SK-N-MC (cell line): ENCODE data around the gene SMYD3.

Experiments used
- EZH2 ChIP-seq: fragments of 200-600 bp; sonication (generic); IDR thresholded peaks from one replicate; pipeline ENCODE4 v1.6.1; 2017; ENCODE audit warnings: antibody characterized with exemption
- FOXP2 ChIP-seq: optimal IDR thresholded peaks from 2 replicates; pipeline ENCODE3; 2011; ENCODE audit warnings: mild to moderate bottlenecking, moderate library complexity; ENCODE audit not compliant: insufficient read depth; ENCODE audit errors: extremely low read length, control extremely low read depth
- POLR2AphosphoS5 ChIP-seq: IDR thresholded peaks from 2 replicates; pipeline ENCODE4 v1.6.1; 2012; ENCODE audit warnings: mild to moderate bottlenecking, low read depth, low read length, borderline replicate concordance

DNA sequence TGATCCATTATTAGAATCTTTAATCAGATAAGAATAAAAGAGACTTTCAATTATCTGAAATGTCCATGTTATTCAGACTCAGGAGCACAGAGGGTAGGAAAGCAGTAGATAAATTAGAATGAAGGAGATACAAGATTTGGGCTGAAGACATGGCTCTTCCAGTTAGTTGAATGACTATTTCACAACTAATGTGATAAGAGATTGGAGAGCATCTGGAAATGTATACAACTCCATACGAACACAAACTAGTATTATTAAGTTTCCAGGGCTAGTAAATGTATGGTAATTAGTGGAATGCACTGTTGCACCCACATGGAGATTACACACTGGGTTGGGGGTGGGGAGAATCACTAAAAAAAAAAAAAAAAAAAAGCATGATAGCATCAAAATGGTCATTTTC is 734.3 kb downstream of the SMYD3 start:
- no peak for TF ChIP-seq POLR2AphosphoS5
- no peak for TF ChIP-seq EZH2
- no peak for TF ChIP-seq FOXP2
